K562 (cell line): ENCODE measurements around the gene TTC39A. TPM values are rescaled to one million over a fixed set of nuclear protein-coding genes. Genes with fewer than 3 reads are reported as not detected.

Experiments
- ATAC-seq: fragments of 200-7000 bp; cut with Tn5 transposase; 3 replicates; pipeline ENCODE4 v1.9.1; 2020; ENCODE audit warnings: moderate library complexity
- BruUV-seq: library from RNA; stranded (reverse); fragments of 400-500 nt; replicated peaks from 2 replicates; lab custom pipeline; 2021; lab: Mats Ljungman, UMichigan
- CTCF ChIA-PET: fragments of 300-600 bp; formaldehyde crosslinking; extraction: SDS; loops from one replicate; lab custom pipeline; 2021; ENCODE audit warnings: low intra/inter-chr PET ratio; lab: Yijun Ruan, JAX
- POLR2A ChIA-PET: fragments of 300-600, 350-650 bp; sonication (Branson Sonifier 250); formaldehyde crosslinking; extraction: SDS; loops from one replicate; lab custom pipeline; 2021; ENCODE audit warnings: antibody characterized with exemption, inconsistent platforms; lab: Yijun Ruan, JAX
- DNase-seq, 4 experiments: peaks; one replicate each; pipeline versions ENCODE4 v3.0.0 to v3.0.0-alpha.2; 2011 to 2018; ENCODE audit warnings: low spot score in 3 of 4, mixed read lengths in 3 of 4; ENCODE audit errors: extremely low read depth in 1 of 4
- FAIRE-seq: peaks from 2 replicates; lab custom pipeline; 2011; peaks lifted over from hg19 to GRCh38; lab: Jason Lieb, UNC
- H2AFZ ChIP-seq: 2 replicates; pipeline ENCODE4 v1.6.0; 2011; ENCODE audit warnings: low read depth, low read length, control low read depth, inconsistent platforms
- H3K27ac ChIP-seq: fragments of 200-600 bp; 3 replicates; pipeline ENCODE4 v1.8.0; 2011; ENCODE audit warnings: low read depth, mild to moderate bottlenecking, control low read depth, inconsistent platforms, low read length, moderate library complexity, mixed read lengths; ENCODE audit errors: extremely low read depth
- H3K27me3 ChIP-seq, 2 experiments: fragments of 300-600 bp in 1 of 2; 2 replicates in 1 of 2; 3 replicates in 1 of 2; pipeline versions ENCODE4 v1.6.0 to v1.8.0; 2011; ENCODE audit warnings: inconsistent platforms in 2 of 2, low read length in 2 of 2, mild to moderate bottlenecking in 1 of 2, mixed read lengths in 1 of 2, moderate library complexity in 1 of 2; ENCODE audit not compliant: control insufficient read depth in 2 of 2, insufficient read depth in 2 of 2
- H3K36me3 ChIP-seq: fragments of 300-600 bp; 3 replicates; pipeline ENCODE4 v1.8.0; 2011; ENCODE audit warnings: mild to moderate bottlenecking, low read length, inconsistent platforms; ENCODE audit not compliant: control insufficient read depth, insufficient read depth
- H3K4me1 ChIP-seq, 2 experiments: fragments of 200-600 bp in 1 of 2; replicated peaks in 1 of 2; 2 replicates in 1 of 2; 3 replicates in 1 of 2; pipeline versions ENCODE4 v1.5.1 to v1.8.0; 2011; ENCODE audit warnings: inconsistent platforms in 2 of 2, low read length in 2 of 2, mild to moderate bottlenecking in 1 of 2, mixed read lengths in 1 of 2, moderate library complexity in 1 of 2; ENCODE audit not compliant: control insufficient read depth in 2 of 2, insufficient read depth in 2 of 2
- H3K4me2 ChIP-seq: 2 replicates; pipeline ENCODE4 v1.6.1; 2011; ENCODE audit warnings: low read length, control low read depth, inconsistent platforms, mixed read lengths; ENCODE audit not compliant: insufficient read depth
- H3K4me3 ChIP-seq: fragments of 200-600 bp; sonication (generic), shearing (Covaris generic); 2 replicates; pipeline ENCODE4 v1.5.1; 2016; ENCODE audit warnings: control low read depth, inconsistent platforms
- H3K79me2 ChIP-seq: fragments of 200-600 bp; 3 replicates; pipeline ENCODE4 v1.8.0; 2011; ENCODE audit warnings: low read length, inconsistent platforms; ENCODE audit not compliant: control insufficient read depth, insufficient read depth
- H3K9ac ChIP-seq, 2 experiments: 2 replicates each; pipeline versions ENCODE4 v1.6.0 to v1.6.1; 2011; ENCODE audit warnings: low read depth in 2 of 2, low read length in 2 of 2, control low read depth in 1 of 2, inconsistent platforms in 1 of 2, mild to moderate bottlenecking in 1 of 2, mixed read lengths in 1 of 2; ENCODE audit not compliant: insufficient read depth in 1 of 2
- H3K9me1 ChIP-seq: one replicate; pipeline ENCODE4 v1.6.0; 2011; ENCODE audit warnings: inconsistent platforms, mild to moderate bottlenecking, low read length, moderate library complexity; ENCODE audit not compliant: control insufficient read depth, insufficient read depth
- H3K9me3 ChIP-seq: replicated peaks from 2 replicates; pipeline ENCODE4 v1.5.1; 2011; ENCODE audit warnings: low read depth, low read length, inconsistent platforms; ENCODE audit not compliant: control insufficient read depth, insufficient read depth
- H4K20me1 ChIP-seq: replicated peaks from 2 replicates; pipeline ENCODE4 v1.6.1; 2011; ENCODE audit warnings: low read length, inconsistent platforms, mixed read lengths; ENCODE audit not compliant: control insufficient read depth, insufficient read depth
- DEAF1 ChIP-seq: fragments of 450-650 bp; formaldehyde crosslinking; IDR thresholded peaks from 2 replicates; pipeline ENCODE4 v1.4.0; 2020; ENCODE audit warnings: mild to moderate bottlenecking, moderate library complexity
- ELK3 ChIP-seq: fragments of 450-650 bp; formaldehyde crosslinking; IDR thresholded peaks from 2 replicates; pipeline ENCODE4 v1.4.0; 2020; ENCODE audit warnings: mild to moderate bottlenecking
- SMARCE1 ChIP-seq: fragments of 450-650 bp; IDR thresholded peaks from 2 replicates; pipeline ENCODE4 v1.7.1; 2016; ENCODE audit warnings: mild to moderate bottlenecking
- SRSF9 ChIP-seq: fragments of 200-400 bp; formaldehyde crosslinking; IDR thresholded peaks from 2 replicates; pipeline ENCODE4 v1.6.1; 2017; ENCODE audit warnings: low read depth, low read length, borderline replicate concordance
- STAT6 ChIP-seq: sonication (generic); formaldehyde crosslinking; IDR thresholded peaks from 2 replicates; pipeline ENCODE4 v1.8.1; 2023; ENCODE audit warnings: mild to moderate bottlenecking, missing genetic modification reagents
- TAF7 ChIP-seq: fragments of 450-650 bp; IDR thresholded peaks from 2 replicates; pipeline ENCODE4 v1.6.1; 2016; ENCODE audit warnings: missing genetic modification characterization, missing compliant biosample characterization
- TBP ChIP-seq: optimal IDR thresholded peaks from 2 replicates; pipeline ENCODE3; 2011; ENCODE audit warnings: low read depth, low read length, improper control_type of control experiment
- ZNF12 ChIP-seq: sonication (generic); formaldehyde crosslinking; IDR thresholded peaks from 2 replicates; pipeline ENCODE4 v1.4.0; 2020; ENCODE audit warnings: mild to moderate bottlenecking, missing genetic modification reagents
- ZNF41 ChIP-seq: fragments of 250-450 bp; sonication (Bioruptor Pico); conservative IDR thresholded peaks from 2 replicates; pipeline ENCODE4 v1.4.0; 2020; ENCODE audit warnings: mild to moderate bottlenecking
- ZNF436 ChIP-seq: fragments of 250-450, 450-650 bp; sonication (Bioruptor Pico); formaldehyde crosslinking; IDR thresholded peaks from 2 replicates; pipeline ENCODE4 v1.7.0; 2020; ENCODE audit warnings: mild to moderate bottlenecking
- in situ Hi-C: fragments of 300-500 bp; cut with MboI; formaldehyde crosslinking; loops from 4 replicates; pipeline ENCODE4 v1.15.0; 2018; ENCODE audit warnings: inconsistent platforms, mixed read lengths
- intact Hi-C: fragments of 100-400 bp; cut with micrococcal nuclease; formaldehyde crosslinking; loops from 2 replicates; pipeline ENCODE4 v1.14.2; 2022
- polyA plus RNA-seq, 8 experiments: library from polyadenylated mRNA; depleted of rRNA in 4 of 8; stranded (reverse) in 5 of 8; unstranded in 3 of 8; fragments of >200 nt; fragmentation: Nextera tagmentation in 2 of 8; fragmentation: Illumina TruSeq in 1 of 8; extraction: Ambion mirVana in 2 of 8; extraction: Trizol in 1 of 8; gene quantifications; 2 replicates each; pipeline versions ENCODE4 v1.2.1 to v1.2.3, GENCODE V29; 2011 to 2014; ENCODE audit warnings: inconsistent platforms in 1 of 8, missing spikeins in 1 of 8
- total RNA-seq, 7 experiments: library from RNA; depleted of rRNA in 6 of 7; stranded (reverse); fragments of >200 nt in 6 of 7; fragmentation: Illumina TruSeq in 2 of 7; extraction: Trizol in 2 of 7; gene quantifications; 2 replicates each; pipeline versions ENCODE4 v1.2.1 to v1.2.3, GENCODE V29; 2011 to 2021; ENCODE audit warnings: low replicate concordance in 1 of 7
- TF ChIP-seq, protein P1 (sequence below), 2 experiments: fragments of 450-650 bp; conservative IDR thresholded peaks; 2 replicates each; pipeline ENCODE4 v1.6.1; 2017; ENCODE audit warnings: mild to moderate bottlenecking in 2 of 2, moderate library complexity in 2 of 2
- TF ChIP-seq, protein P2 (sequence below): fragments of 250-450 bp; sonication (Bioruptor Pico); IDR thresholded peaks from 2 replicates; pipeline ENCODE4 v1.9.0; 2021; ENCODE audit warnings: mild to moderate bottlenecking, inconsistent platforms

TTC39A gene
- total and polyA plus RNA-seq, 9 of the 15 experiments (the other 6 are each of a cell fraction or from before 2014, with no cell fraction given): 0.18 to 0.82 (median 0.35) TPM

DNA sequence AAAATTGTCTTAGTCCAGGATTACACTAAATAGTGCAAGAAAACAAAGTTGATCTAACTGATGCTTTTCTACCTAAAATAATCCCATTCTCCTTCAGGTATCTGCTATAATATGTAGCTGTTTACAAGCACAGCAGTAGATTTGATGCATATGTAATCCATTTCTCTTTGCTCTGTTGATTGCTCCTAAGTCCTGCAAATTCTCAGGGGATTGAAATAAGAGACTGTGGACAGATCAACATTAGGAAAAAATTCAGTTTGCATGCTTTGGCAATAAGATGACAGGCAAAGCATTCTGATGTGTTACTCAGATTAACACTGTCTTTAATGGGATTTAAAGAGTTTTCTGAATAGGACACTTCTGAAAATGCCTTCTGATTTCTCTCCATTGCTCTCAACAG is 59.6 kb downstream of the TTC39A start:
- H2AFZ ChIP-seq: no peak overlapping the region
- H3K9me1 ChIP-seq: no peaks in the 10 kb centered on the region
- no peaks in the 10 kb centered on the region for H4K20me1 ChIP-seq
- no peak for DNase-seq
- H3K79me2 ChIP-seq: peaks cover 21% of the 10 kb centered on the region; the same call in 2 of the 3 replicates
- peaks cover 27% of the 10 kb centered on the region for H3K36me3 ChIP-seq
- FAIRE-seq: no peak
- no peak for ATAC-seq
- H3K27me3 ChIP-seq: no peaks in the 10 kb centered on the region
- no peak overlapping the region for H3K9ac ChIP-seq
- ChIA-PET POLR2A (interaction anchor here (1.4 kb wide), 1 partner anchor 10 kb away, joined by 4 read pairs; no protein-coding TSS in a partner anchor), CTCF (no interaction called here)
- H3K4me1 ChIP-seq: peaks cover 1 to 3% of the 10 kb centered on the region in 2 experiments; a peak in 4 of 5 replicates
- H3K4me2 ChIP-seq: no peak overlapping the region
- in situ Hi-C loops: no loop called here
- H3K4me3 ChIP-seq: no peak overlapping the region
- intact Hi-C loops: no loop called here
- no peaks in the 10 kb centered on the region for H3K9me3 ChIP-seq
- H3K27ac ChIP-seq: no peak overlapping the region
- no TSS peak for BruUV-seq
- TF ChIP-seq, protein P1, sequence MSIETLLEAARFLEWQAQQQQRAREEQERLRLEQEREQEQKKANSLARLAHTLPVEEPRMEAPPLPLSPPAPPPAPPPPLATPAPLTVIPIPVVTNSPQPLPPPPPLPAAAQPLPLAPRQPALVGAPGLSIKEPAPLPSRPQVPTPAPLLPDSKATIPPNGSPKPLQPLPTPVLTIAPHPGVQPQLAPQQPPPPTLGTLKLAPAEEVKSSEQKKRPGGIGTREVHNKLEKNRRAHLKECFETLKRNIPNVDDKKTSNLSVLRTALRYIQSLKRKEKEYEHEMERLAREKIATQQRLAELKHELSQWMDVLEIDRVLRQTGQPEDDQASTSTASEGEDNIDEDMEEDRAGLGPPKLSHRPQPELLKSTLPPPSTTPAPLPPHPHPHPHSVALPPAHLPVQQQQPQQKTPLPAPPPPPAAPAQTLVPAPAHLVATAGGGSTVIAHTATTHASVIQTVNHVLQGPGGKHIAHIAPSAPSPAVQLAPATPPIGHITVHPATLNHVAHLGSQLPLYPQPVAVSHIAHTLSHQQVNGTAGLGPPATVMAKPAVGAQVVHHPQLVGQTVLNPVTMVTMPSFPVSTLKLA (conservative IDR thresholded peaks at IDR 0.05): no peak
- no peak for TF ChIP-seq ZNF41 (CRISPR knock-in tag)
- TF ChIP-seq SMARCE1: no peak
- no peak for TF ChIP-seq ZNF12 (CRISPR knock-in tag)
- TF ChIP-seq ELK3 (CRISPR knock-in tag): no peak
- TF ChIP-seq TBP: no peak
- TF ChIP-seq, protein P2, sequence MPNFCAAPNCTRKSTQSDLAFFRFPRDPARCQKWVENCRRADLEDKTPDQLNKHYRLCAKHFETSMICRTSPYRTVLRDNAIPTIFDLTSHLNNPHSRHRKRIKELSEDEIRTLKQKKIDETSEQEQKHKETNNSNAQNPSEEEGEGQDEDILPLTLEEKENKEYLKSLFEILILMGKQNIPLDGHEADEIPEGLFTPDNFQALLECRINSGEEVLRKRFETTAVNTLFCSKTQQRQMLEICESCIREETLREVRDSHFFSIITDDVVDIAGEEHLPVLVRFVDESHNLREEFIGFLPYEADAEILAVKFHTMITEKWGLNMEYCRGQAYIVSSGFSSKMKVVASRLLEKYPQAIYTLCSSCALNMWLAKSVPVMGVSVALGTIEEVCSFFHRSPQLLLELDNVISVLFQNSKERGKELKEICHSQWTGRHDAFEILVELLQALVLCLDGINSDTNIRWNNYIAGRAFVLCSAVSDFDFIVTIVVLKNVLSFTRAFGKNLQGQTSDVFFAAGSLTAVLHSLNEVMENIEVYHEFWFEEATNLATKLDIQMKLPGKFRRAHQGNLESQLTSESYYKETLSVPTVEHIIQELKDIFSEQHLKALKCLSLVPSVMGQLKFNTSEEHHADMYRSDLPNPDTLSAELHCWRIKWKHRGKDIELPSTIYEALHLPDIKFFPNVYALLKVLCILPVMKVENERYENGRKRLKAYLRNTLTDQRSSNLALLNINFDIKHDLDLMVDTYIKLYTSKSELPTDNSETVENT (CRISPR knock-in tag): no peak
- no peak for TF ChIP-seq ZNF436 (CRISPR knock-in tag)
- TF ChIP-seq DEAF1 (CRISPR knock-in tag): no peak
- no peak for TF ChIP-seq STAT6 (CRISPR knock-in tag)
- no peak for TF ChIP-seq SRSF9
- TF ChIP-seq TAF7 (tag): no peak
